ENCODE measurements around the gene CDKN2AIP. TPM values are rescaled to one million over a fixed set of nuclear protein-coding genes. Genes with fewer than 3 reads are reported as not detected.
"Not testable (repeated sequence)": the region's sequence is repeated elsewhere in the genome, so short reads cannot be mapped to it uniquely, and the experiment has no call there.

CDKN2AIP gene
- total RNA-seq, 1 donor from 2014 or later: 10.6 TPM

DNA sequence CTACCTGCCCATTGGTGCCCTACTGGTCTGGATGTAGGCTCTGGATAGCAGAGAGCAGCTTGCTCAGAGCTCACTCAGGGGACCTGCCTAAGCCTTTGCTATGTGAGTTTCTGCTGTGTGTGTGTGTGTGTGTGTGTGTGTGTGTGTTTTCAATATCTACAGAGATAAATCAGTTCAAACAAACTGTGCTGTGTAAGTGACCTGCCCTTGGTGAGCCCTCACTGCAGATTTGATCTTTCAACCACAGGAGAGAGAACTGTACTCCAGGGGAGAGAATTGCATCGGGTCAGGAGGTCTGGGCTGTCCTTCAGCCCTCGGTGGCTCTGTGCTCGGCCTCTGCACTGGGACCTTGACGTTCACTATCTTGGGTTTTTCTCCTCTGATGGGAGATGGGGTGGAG lies 35.0 kb upstream of the CDKN2AIP start:
- ATAC-seq: no peak
- intact Hi-C loops (cut with DNase I): loop anchor here (5.0 to 10.0 kb wide), 2 partner anchors 115 to 472 kb away; no protein-coding TSS in a partner anchor
- no peak for DNase-seq (ENCODE audit: missing footprints)

DNA sequence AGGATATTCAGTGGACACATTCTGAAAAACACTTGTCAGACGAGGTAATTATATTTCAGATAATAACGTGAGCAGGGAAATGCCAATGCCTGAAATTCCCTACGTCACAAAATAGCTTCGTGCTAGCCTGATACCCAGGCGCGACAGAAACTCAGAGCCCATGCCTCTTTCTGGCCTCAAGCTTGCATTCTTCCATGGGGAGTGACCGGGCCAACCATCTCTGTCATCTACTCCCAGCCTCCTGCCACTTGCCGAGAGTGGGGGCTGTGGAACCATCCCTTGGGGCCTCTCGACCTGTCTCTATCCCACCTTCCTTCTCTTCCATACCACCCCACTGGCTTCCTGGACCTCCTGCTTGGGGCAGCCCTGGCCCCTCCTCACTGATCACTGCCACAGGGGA lies 34.5 kb upstream of the CDKN2AIP start:
- DNase-seq (ENCODE audit: missing footprints) (no peak), ATAC-seq (no peak)
- intact Hi-C loops (cut with DNase I): loop anchor here (5.0 to 10.0 kb wide), 2 partner anchors 115 to 473 kb away; no protein-coding TSS in a partner anchor

DNA sequence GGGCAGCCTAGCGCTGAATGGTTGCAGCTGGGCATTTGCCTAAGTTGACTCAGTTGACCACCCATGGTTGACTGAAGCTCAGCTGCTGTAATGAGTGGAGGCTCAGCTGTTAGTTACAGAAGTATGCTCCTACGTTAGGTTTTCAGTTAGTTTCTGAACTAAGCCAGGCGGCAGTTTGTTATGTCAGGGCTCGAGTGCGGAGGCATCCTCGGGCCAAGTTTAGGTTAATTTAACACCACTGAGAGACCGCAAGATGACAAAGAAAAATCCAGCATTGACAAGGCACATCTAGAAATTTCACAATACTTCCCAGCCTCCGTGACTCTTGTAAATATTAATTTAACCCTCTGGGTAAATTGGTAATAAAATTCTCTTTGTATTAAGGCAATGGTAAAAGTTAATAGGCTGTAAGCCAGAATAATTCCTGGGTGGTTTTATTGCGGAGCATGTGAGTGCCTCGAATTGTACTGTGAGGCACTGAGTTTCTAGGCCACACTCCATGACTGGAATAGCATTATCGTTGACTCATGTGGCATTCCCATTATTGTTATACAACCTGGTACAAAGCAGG lies 33.1 kb upstream of the CDKN2AIP start:
- DNase-seq (ENCODE audit: missing footprints) (no peak), ATAC-seq (no peak)
- intact Hi-C loops (cut with DNase I): no loop called here

DNA sequence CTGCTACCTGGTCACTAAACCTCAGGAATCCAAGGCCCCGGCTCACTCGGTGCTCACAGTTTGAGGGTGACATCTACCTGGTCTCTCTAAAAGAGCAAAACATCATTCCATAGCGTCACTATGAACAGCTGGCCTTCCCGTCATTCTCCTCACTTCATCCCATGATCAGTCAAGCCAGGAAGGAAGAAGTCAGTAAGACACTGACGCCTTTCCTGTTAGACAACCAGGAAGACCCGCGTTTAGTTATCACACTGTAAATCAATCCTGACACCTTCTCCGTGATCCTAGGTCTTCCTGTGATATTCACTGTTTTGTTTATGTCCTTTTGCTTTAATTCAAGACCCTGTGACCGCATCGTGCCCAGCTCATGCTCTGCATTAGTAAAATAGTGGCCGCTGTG lies 31.6 kb upstream of the CDKN2AIP start:
- ATAC-seq: no peak
- no peak for DNase-seq (ENCODE audit: missing footprints)
- intact Hi-C loops (cut with DNase I): no loop called here

DNA sequence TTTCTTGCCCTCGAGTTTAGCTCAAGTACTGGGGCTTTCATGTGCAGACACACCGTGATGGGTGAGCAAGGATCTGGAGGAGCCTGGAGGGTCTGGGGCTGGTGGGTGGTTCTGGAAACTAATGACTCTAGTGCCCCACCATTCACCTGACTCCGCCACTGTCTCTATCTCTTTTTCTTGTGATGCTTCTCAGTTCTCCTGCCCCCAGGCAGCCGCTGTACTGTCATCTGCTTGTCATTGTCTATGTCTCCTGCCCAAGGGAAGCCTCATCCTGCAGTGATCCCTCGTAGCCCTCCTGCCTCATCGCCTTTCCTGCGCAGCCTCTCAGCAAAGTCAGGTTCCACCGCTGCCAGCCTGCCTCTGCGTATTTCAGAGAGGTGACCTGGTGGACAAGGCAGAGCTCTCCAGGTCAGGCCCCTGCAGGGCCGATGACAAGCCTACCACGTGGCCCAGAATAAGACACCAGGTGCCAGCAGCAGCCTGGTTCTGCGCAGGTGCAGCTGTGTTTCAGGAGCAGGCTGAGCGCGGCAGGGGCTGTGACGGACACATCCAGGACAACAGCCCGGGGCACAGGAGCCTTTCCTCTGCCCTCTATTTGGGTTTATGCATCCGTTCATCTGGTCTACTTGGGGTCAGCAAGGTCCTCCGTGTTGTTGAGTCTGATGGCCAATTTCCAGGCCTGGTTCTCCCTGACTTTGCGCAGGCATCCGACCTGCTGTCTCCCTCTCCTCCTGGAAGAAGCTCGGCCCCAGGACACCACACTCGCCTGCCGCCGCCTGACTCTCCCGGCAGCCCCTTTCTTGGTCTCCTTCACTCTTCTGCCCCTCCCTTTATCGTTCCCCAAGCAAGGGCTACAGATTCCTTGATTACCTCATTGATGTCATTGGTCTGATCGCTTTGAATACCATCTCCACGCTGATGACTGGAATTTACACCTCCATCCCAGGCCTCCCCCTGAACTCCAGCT lies 30.9 kb upstream of the CDKN2AIP start:
- no peak for ATAC-seq
- intact Hi-C loops (cut with DNase I): no loop called here
- no peak for DNase-seq (ENCODE audit: missing footprints)

DNA sequence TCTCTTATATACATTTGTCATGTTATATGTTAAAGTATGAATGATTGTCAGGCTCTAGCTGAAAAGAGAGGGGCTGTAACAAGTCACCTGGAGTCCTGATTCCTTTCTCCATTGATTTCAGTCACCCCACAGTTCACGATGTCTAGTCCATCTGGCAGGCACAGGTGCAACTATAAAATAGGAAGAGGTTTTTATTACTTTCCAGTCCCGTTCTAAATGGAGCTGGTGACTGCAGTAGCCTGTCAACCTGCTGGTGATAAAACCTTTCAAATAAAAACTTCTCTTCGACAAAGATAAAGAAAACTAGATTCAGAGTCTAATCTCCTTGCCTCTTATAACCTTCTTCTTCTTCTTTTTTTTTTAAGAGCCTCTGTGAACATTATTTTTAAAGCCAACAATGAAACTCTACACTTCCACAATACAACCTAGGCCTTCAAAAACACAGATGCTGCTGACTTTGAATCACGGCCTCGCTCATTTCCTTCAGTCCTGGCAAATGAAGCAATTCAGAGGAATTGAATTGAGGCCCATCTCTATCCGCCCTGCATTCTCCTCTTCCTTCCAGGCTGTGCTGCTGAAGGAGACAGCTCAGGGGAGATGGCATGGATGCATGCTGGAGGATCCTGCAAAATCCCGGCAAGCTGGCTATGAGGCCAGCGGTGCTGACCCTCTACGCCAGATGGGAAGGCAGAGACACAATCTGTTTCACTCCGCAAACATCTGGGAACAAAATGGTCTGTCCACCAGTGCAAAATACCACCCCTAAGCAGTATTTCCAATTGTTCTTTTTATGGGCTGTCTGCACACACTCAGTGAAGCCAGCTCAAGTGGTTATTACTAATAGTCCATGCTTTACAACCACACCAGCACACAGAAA lies 27.3 kb upstream of the CDKN2AIP start:
- ATAC-seq: no peak
- no peak for DNase-seq (ENCODE audit: missing footprints)
- intact Hi-C loops (cut with DNase I): no loop called here

DNA sequence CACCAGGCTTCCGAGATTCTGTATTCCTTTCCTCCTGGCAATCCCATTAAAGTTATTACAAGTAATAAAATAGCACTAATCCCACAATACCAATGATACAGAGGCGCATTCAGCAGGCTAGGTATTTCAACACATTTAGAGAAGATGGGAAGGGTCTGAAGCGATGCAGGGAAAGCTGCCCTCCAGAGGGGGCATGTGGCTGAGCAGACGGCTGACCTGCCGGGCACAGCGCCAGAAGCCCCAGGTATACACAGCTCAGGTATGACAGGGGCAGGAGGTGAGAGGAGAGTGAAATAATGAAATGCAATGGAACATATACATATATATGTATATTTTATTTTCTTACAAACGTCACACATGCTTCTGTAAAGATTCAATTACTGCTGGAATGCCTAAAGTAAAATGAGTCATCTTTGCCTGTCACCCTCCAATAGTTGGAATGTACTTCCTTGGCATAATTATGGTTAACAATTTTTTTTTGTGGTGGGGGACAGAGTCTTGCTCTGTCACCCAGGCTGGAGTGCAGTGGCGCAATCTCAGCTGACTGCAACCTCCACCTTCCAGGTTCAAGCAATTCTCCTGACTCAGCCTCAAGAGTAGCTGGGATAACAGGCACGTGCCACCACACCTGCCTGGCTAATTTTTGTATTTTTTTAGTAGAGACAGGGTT lies 21.3 kb upstream of the CDKN2AIP start:
- intact Hi-C loops (cut with DNase I): no loop called here
- DNase-seq (ENCODE audit: missing footprints) (no peak), ATAC-seq (no peak)

DNA sequence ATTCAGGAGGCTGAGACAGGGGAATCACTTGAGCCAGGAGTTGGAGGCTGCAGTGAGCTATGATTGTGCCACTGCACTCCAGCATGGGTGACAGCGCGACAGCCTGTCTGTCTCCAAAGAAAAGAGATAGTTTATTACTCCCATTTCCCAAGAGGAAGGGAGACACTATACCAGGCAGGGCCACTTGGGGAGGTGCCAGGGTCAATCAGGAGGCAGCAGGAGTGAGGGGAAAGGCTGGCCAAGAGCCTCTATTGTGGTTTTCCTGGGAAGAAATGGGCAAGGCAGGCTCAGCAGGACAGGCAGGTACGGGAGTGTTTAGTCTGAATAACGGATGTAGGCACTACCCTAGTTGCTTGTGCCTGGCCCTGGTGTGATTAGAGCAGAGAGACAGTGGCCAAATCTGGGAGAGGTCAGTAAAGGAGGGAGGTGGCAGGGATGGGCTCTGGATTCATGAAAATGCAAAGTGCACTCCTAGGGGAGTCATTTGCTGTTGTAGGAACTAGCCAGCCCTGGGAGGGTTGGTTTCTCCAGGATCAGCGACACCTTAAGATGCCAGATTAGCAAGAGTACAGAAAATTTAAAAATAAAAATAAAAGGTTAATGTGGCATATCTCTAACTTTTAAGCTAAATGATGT lies 20.2 kb upstream of the CDKN2AIP start:
- intact Hi-C loops (cut with DNase I): no loop called here
- no peak for ATAC-seq
- DNase-seq (ENCODE audit: missing footprints): no peak

DNA sequence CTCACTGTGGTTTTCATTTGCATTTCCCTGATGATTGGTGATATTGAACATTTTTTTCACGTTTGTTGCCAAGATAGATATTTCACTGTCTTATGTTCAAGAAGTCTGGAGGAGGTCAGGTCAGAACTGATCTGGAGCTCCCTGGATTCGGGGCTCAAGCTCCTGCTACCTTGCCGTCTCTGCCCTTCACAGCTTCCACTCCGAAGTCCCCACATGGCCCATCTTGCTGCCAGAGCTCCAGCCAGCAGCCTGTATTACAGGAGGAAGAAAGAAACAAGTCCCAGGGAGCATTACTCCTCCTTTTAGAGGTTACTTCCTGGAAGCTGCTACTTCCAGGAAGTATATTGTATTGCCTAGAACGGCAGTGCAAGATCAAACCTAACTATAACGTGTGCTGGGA lies 17.9 kb upstream of the CDKN2AIP start:
- intact Hi-C loops (cut with DNase I): no loop called here
- ATAC-seq (no peak), DNase-seq (ENCODE audit: missing footprints) (no peak)

DNA sequence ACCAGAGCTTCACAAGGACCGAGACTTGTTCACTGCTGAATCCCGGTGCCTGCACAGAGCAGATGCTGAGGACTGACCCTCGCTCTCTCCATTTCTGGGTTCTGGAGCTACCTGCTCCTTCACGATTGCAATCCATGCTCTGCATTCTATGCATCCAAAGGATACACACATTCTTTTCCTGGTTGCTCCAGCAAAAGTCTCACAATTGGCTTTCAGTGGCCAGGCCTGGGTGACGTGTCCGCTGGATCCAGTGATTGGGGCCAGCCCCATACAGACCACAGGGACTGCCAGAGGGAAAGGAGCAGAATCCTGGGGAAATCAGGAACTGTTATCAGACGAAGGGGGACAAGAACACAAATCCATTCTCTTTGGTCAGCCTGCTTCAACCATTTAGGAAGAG lies 14.9 kb upstream of the CDKN2AIP start:
- intact Hi-C loops (cut with DNase I): no loop called here
- no peak for DNase-seq (ENCODE audit: missing footprints)
- ATAC-seq: no peak

DNA sequence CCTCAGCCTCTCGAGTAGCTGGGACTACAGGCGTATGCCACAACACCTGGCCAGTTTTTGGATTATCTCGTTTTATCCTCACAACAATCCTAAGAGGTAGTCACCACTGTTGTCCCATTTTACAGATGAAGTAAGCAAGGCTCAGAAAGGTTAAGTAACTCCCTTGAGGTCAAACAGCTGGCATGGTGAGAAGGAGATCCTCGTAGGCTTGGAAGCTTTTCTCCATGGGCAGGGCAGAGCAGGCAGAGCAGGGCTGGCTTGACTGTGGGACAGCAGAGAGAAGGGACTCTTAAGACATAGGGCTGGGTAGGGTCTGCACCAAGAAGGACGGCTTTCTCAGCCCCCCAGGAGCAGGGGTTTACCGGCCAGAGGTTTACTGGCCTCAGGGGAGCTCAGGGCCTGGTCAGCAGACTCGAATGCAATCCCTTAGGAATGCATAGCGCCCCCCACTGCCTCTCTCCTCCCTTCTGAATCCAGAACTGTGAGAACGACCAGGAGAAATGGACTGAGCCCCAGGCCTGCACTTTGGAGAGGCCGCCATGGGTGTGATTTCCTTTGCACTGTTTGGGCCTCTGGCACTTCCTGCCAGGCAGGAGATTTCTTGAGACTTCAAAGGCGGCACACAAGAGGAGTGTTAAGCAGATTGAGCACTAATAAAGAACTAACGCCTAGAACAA lies 14.0 kb upstream of the CDKN2AIP start:
- DNase-seq (ENCODE audit: missing footprints): no peak

DNA sequence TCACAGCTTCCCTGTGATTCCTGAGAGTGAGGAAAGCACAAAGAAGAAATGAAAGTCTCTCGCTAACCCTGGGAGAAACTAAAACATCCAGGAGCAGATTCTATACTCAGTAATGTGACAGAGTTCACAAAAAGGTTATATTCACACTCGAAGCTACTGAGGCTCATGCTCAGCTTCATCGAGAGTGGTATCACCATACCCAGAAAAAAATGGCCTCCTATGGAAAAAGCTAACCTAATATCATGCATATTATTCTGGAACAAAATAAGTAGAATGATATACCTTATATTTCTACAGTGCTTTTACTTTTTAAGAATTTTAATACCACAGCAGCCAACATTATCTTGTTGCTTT lies 13.5 kb upstream of the CDKN2AIP start:
- no peak for ATAC-seq
- no peak for DNase-seq (ENCODE audit: missing footprints)
- intact Hi-C loops (cut with DNase I): no loop called here

More for the DNA sequence above, 14.0 kb upstream of the CDKN2AIP start:
- ATAC-seq: no peak
- intact Hi-C loops (cut with DNase I): no loop called here

DNA sequence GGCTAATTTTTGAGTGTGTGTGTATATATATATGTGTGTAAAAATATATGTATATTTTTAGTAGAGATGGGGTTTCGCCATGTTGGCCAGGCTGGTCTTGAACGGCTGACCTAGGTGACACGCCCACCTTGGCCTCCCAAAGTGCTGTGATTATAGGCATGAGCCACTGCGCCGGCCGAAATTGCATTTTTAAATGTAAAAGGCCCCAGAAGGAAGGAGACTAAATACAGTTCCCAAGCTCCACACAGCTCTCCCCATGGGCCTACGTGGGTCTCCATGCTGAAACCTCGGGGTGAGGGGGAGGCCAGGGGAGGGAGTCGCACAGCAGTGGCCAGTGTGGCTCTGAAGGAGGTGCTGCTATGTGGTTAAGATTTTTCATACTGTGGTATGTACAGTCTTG lies 12.8 kb upstream of the CDKN2AIP start:
- ATAC-seq: no peak
- intact Hi-C loops (cut with DNase I): no loop called here

DNA sequence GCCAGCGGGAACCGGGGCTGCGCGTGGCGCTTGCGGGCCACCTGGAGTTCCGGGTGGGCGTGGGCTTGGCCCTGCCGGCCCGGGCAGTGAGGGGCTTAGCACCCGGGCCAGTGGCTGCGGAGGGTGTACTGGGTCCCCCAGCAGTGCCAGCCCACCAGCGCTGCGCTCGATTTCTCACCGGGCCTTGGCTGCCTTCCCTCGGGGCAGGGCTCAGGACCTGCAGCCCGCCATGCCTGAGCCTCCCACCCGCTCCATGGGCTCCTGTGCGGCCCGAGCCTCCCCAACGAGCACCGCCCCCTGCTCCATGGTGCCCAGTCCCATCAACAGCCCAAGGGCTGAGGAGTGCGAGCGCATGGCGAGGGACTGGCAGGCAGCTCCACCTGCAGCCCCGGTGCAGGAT lies 11.3 kb upstream of the CDKN2AIP start:
- DNase-seq (ENCODE audit: missing footprints); ATAC-seq; intact Hi-C loops (cut with DNase I): not testable (repeated sequence)

More for the DNA sequence above, 12.8 kb upstream of the CDKN2AIP start:
- DNase-seq (ENCODE audit: missing footprints): no peak

DNA sequence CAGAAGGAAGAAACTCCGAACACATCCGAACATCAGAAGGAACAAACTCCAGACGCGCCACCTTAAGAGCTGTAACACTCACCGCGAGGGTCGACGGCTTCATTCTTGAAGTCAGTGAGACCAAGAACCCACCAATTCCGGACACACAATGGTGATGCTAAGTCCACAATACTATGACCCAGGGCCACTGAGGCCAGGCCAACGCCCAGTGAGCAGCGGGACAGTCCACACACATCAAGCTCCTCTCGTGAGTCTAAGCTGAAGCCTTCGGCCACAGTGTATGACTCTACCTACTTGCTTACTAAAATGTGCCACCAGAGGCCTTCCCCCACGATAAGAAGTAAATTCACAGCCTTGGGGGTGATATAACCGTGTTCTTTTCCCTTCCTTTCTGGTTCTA lies 10.2 kb upstream of the CDKN2AIP start:
- DNase-seq (ENCODE audit: missing footprints) (no peak), ATAC-seq (no peak)
- intact Hi-C loops (cut with DNase I): no loop called here

DNA sequence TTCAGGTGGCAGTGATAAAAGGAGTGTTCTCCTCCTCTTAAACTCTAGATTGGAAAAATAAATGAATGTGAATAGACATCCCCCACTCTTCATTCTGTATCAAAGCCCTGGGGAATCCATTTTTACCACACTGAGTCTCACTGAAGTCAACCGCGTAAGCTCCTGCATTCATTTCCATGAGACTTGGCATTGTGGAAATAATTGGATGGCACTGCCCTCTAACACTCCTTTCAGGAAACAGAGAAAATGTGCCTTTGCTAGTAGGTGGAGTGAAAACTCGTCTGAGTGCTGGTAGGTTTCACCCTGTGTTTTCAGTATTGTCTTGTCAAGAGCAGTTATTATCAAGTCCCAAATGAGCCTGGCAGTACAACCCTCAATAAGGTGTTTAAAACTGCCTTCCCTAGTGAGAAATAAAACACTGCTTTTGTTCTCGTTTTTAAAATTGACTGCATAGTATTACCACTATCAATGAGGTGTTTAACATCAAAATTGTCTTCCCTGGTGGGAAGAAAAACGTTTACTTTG lies 9.7 kb upstream of the CDKN2AIP start:
- intact Hi-C loops (cut with DNase I): no loop called here
- DNase-seq (ENCODE audit: missing footprints) (no peak), ATAC-seq (no peak)

DNA sequence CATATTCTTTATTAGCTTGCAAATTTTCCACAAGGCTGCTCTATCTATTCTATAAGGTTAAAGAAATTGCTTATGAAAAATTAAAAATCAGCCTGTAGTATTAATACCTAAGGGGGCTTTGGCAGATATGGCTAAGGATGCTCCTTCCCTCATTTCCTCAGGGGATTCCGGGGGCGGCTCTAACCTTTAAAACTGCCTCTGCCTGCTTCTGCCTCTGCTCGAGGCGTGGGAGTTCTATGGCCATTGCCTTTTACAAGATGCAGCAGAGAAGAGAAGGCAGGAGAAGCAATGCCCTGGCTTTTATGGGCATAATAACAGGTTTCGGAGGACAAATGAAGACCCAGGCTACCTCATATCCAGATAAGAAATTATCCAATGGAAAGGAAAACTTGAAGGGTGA lies 8.6 kb upstream of the CDKN2AIP start:
- ATAC-seq (no peak), DNase-seq (ENCODE audit: missing footprints) (no peak)
- intact Hi-C loops (cut with DNase I): no loop called here

DNA sequence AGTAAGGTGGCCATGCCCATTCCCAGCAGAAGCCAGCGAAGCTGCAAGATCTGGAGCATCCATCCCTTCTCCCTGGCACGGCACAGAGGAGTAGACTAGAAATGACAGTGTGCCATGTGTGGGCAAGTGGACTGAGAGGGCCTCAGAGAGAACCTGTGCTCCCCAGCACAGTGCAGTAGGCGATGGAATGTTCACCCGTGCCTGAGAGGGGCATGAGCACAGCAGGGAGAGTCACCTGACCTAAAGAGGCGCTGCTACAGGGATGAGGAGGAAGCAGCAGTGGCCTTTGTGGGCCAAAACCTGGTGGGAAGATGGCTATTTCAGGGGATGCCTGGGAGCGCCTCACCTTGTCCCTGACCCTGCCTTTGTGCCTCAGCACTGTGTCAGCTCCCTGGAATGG lies 8.0 kb upstream of the CDKN2AIP start:
- intact Hi-C loops (cut with DNase I): no loop called here
- no peak for DNase-seq (ENCODE audit: missing footprints)
- no peak for ATAC-seq

Data from Right ventricle myocardium inferior (tissue), 1 donor.